DLD1 (cell line): ENCODE data around the gene ZNF512.
"Not testable (repeated sequence)": the region's sequence is repeated elsewhere in the genome, so short reads cannot be mapped to it uniquely, and the experiment has no call there.

Source experiments
- in situ Hi-C: cut with HindIII; loops from 2 replicates; pipeline ENCODE4 v1.10.0; 2017; ENCODE audit warnings: low sequenced_read_pairs

Gene ZNF512

GRCh38 chr2:27582695-27583389, at the start of gene ZNF512:
Gene ZNF512, plus strand, starts transcription at chr2:27583042. Its CDS starts 71 bp downstream, at chr2:27583113.
- in situ Hi-C loops: no loop called here

- in situ Hi-C loops: no loop called here
Measured at GRCh38 chr2:27537287-27537686, 45.6 kb upstream of the ZNF512 start.

DNA sequence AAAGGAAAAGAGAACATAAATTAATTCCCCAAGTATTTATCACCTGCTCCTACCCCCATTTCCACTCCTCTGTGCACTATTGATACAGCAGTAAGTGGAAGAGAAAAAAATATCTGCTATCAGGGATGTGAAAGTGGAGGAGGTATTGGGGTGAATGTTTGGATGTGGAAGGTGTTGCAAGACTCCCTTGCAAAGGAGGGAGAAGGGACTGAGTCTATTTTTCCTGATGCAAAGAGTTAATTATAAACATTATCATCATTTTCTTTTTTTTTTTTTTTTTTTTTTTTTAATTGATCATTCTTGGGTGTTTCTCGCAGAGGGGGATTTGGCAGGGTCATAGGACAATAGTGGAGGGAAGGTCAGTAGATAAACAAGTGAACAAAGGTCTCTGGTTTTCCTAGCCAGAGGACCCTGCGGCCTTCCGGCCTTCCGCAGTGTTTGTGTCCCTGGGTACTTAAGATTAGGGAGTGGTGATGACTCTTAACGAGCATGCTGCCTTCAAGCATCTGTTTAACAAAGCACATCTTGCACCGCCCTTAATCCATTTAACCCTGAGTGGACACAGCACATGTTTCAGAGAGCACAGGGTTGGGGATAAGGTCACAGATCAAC, 43.9 kb upstream of the ZNF512 start:
- in situ Hi-C loops: not testable (repeated sequence)

GRCh38 chr2:27539649-27540048, 43.2 kb upstream of the ZNF512 start:
- in situ Hi-C loops: not testable (repeated sequence)

- in situ Hi-C loops: no loop called here
Measured at GRCh38 chr2:27544143-27544821, 38.6 kb upstream of the ZNF512 start.

DNA sequence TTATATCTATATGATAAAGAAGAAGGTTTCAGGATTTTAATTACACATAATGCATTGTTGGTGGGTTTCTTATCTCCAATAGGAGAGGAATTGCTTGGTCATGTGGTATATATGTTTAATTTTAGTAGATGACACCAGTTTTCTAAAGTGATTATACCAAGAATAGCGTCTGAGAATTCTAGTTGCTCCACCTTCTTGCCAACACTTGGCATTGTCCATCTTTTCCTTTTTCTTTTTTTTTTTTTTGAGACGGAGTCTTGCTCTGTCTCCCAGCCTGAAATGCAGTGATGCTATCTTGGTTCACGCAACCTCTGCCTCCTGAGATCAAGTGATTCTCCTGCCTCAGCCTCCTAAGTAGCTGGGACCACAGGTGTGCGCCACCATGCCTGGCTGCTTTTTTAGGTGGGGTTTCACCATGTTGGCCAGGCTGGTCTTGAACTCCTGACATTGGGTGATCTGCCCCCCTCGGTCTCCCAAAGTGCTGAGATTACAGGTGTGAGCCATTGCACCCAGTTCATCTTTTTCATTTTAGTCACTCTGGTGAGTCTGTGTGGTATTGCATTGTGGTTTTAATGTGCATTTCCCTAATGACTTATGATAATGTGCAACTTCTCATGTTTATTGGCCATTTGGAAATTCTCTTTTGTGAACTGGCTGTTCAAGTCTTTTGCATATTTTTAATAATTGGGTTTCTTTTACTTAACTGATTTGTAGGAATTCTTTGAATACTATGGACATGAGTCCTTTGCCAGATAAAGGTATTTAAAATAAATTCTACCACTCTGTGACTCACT, 37.3 kb upstream of the ZNF512 start:
- in situ Hi-C loops: no loop called here

DNA sequence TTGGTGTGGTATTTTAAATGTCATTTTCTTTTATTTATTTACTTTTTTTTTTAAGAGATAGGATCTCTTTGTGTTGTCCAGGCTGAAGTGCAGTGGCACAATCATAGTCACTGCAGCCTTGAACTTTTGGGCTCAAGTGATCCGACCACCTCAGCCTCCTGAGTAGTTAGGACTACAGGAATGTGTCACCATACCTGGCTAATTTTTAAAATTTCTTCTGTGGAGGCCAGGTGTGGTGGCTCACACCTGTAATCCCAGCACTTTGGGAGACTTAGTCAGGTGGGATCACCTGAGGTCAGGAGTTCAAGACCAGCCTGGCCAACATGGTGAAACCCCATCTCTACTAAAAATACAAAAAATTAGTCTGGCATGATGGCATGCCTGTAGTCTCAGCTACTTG, 33.5 kb upstream of the ZNF512 start:
- in situ Hi-C loops: no loop called here

- in situ Hi-C loops: no loop called here
Measured at GRCh38 chr2:27551514-27551913, 31.3 kb upstream of the ZNF512 start.

GRCh38 chr2:27552941-27553340, 29.9 kb upstream of the ZNF512 start:
- in situ Hi-C loops: no loop called here

GRCh38 chr2:27554451-27554850, 28.4 kb upstream of the ZNF512 start:
- in situ Hi-C loops: not testable (repeated sequence)

DNA sequence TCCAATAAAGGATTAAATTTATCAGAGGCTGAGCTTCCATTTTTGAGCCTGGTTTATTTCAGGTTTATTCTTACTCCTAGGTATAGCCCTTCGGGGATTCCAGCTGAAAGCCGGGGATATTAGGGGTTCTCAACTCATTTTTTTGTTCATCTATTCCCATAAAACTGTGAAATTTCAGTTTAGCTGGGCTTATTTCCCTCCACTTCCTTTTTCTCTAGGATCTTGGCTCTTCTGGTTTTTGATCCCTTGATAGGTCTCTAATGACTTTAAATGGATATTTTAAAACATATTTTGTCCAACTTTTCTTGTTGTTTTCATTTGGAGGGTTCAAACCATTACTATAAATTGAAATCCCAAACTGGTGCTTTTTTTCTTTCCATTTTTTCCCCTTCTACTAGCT, 23.6 kb upstream of the ZNF512 start:
- in situ Hi-C loops: no loop called here

- in situ Hi-C loops: no loop called here
Measured at GRCh38 chr2:27561060-27561459, 21.8 kb upstream of the ZNF512 start.

DNA sequence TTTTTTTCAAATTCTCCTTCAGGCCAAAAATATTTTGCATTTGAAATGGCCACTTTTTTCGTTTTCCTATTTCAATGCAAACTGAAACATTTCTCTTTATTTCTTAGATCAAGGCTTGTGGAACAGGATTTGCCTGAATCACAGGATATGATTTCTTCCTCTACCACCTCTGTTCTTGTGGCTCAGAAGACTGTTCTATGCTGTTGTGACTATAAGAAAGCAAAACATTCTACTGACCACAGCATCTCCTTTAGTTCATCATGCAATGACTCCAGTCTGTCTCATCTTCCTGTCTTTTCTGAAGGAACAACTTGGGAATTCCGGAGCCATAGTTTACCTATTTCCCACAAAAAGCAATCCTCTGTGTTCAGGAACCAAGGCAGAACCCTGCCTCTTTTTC, 16.2 kb upstream of the ZNF512 start:
- in situ Hi-C loops: no loop called here

DNA sequence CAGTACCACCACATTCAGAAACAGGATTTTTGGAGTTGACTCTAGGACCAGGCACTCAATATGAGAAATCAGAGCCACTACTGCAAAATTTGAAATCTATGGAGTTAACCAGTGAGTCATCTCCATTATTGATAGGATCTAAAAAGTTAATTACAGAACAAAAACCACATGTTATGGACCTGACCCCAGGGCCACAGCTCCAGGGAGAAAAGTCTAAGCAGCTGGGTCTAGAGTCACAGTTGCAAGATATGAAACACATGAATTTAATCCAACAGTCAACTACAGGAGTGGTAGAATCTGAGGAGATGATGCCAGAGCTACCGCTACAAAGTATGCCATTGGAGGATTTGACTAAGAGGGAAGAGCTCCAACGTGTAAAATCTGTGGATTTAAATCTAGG, 13.4 kb upstream of the ZNF512 start:
- in situ Hi-C loops: no loop called here

DNA sequence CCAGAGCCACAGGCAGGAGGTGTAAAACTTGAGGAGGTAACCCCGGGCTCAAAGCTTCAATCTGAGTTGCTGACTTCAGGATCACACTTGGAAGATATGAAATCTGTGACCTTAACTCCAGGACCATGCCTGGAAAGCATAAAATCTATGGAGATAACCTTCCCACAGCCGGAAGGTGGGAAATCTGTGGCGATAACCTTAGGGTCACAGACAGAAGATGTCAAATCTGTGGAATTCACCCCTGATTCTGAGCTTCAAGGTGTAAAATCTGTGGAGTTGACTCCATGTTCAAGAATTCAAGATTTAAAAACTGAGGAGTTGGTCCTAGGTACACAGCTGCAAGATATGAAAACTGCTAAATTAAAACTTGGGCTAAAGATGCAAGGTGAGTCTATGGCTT, 11.6 kb upstream of the ZNF512 start:
- in situ Hi-C loops: no loop called here

DNA sequence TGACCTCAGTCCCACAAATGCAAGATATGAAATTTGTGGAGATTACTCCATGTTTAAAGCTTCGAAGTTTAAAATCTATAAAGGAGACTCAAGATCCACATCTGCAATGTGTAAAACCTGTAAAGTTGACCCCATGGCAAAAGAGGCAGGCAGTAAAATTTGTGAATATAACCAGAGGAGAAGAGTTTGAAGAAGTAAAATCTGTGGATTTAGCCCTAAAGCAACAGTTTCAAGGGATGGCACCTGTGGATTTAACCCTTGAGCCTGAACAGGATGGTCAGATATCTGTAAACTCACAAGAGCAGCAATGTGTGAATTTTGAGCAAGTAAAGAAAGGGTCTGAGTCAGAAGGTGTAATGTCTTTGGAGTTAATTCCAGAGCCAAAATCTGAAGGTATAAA, 11.2 kb upstream of the ZNF512 start:
- in situ Hi-C loops: no loop called here

- in situ Hi-C loops: no loop called here
Measured at GRCh38 chr2:27572439-27572838, 10.4 kb upstream of the ZNF512 start.

DNA sequence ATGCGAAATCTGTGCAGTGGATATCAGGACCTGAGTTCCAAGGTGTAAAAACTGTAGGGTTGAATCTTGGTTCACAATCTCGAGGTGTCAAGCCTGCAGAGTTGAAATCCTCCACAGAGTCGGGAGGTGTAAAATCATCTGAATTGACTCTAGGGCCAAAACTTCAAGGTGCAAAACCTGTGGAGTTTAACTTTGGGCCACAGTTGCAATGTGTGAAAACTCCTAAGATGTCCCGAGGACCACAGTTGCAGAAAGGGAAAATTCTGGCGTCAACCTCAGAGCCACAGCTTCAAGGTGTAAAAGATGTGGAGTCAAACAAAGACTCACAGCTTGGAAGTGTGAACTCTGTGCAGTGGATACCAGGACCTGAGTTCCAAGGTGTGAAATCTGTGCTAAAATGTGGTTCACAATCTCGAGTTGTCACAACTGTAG, 9.8 kb upstream of the ZNF512 start:
- in situ Hi-C loops: no loop called here

DNA sequence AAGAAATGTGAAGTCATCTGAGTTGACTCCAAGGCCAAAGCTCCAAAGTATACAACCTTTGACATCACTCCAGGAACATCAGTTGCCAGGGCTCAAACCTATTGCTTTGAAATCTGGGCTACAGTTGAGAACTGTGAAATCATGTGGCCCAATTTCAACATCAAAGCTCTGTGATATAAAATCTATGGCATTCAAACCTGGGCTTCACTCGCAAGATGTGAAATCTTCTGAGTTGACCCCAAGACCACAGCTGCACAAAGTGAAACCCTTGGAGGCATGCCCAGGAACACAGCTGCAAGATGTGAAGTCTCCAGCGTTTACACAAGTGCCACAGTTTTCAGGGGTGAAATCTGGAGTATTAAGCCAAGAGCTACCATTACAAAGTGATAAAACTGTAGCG, 9.4 kb upstream of the ZNF512 start:
- in situ Hi-C loops: no loop called here

DNA sequence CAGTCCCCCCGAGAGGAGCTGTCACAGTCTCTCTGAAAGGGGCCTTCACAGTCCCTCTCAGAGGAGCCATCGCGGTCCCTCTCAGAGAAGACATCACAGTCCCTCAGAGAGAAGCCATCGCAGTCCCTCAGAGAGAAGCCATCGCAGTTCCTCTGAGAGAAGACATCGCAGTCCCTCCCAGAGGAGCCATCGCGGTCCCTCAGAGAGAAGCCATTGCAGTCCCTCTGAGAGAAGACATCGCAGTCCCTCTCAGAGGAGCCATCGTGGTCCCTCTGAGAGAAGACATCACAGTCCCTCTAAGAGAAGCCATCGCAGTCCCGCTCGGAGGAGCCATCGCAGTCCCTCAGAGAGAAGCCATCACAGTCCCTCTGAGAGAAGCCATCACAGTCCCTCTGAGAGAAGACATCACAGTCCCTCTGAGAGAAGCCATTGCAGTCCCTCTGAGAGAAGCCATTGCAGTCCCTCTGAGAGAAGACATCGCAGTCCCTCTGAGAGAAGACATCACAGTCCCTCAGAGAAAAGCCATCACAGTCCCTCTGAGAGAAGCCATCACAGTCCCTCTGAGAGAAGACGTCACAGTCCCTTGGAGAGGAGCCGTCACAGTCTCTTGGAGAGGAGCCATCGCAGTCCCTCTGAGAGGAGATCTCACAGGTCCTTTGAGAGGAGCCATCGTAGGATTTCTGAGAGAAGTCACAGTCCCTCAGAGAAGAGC, 1.3 kb upstream of the ZNF512 start:
- in situ Hi-C loops: no loop called here
